Hippocampal formation (tissue), 2 donors: Measurements from ENCODE around the gene CHRNA4.

Experiments
- DNase-seq, 2 donors: peaks; one replicate each; lab custom pipeline; 2025; lab: John Stamatoyannopoulos, UW

The CHRNA4 gene

DNA sequence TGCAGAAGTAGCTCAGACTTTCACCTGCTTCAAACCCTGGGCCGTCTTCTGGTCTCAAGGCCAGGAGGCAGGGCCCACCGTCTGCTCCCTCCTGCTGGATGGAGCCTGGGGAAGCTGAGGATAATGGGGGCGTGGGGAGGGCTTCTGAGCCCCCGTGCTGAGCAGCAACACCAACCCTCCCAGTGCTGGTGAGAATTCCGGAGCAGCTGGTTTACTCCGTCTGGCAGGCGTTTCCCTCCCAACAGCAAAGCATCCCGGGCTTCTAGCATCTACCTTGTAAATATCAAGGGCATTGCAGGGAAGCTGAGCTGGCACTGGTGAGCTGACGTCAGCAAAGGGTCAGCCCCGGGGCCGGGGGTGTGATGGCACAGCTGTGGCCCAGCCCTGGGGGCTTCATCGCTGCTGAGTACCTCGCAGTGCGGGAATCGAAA is 16.8 kb upstream of the CHRNA4 start:
- DNase-seq, result no peak

DNA sequence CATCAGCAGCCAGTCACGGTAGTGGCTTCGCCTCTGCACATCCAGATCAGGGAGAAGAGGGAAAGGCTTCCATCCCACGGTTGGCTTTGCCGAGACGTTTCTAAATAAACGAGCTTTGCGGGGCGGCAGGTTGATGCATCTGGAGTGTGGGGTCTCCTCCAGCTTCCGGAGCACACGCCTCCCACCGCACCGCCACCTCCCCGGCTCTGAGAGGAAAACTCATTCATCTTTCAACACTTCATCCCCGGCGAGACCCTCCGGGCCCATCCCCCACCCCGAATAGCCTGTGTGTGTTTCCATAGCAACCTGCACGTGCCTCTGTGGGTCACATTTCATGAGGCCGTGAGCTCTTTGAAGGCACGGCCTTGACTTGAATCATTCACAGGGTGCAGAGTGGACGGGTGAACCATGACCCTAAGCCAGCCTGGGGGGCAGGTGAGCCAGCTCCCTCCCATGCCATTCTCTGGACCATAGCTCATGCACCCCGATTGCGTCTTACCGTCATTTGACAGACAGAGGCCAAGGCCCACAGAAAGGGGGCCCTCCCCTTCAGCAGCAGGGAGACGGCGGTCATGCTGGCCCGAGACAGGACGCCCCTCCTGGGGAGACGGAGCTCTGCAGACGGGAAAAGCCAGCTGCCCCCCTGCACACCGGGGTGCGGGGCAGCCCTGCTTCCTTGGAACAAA is 16.2 kb upstream of the CHRNA4 start:
- DNase-seq, result no peak

DNA sequence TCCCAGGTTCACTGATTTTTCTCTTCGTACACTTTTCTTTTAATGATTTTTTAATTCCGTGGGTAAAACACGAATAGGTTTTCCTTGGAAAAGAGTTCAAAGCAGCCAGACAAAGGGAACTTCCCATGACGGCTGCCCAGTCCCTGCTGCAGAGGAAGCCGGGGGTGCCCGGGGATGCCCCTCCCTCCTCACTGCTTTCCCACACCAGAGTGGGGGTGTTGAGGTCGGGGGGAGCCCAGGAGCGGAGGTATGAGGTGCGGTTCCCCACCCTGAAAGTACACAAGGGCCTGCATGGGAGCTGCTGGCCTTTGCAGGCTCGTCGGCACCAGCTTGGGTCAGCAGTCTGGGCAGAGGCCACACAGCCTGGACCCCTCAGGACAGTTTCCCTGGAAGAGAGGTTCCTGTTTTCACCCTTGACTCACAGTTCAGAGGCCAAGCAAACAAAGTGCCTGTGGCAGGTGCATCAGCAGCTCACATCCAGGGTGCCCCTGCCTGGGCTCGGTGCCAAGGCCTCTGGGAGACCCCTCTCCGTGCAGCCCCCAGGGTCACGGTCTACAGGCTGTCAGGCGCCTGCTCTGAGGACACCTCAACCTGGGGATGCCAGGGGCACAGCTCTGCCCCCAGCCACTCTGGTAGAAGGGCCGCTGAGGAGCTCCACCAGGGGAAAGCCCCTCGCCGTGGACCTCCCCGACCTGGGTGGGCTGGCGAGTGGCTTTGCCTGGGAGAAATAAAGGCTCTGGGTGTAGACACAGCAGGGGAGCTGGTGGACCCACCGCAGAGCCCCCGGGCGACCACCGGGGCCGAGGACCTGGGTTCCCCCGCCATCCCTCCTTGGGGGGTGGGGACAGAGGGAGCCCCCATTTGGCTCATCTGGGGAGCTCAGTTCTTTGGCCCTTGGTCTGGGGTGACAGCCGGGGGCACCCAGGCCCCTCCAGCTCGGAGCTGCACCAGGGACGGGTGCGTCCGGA is 15.4 kb upstream of the CHRNA4 start:
- DNase-seq, result no peak

DNA sequence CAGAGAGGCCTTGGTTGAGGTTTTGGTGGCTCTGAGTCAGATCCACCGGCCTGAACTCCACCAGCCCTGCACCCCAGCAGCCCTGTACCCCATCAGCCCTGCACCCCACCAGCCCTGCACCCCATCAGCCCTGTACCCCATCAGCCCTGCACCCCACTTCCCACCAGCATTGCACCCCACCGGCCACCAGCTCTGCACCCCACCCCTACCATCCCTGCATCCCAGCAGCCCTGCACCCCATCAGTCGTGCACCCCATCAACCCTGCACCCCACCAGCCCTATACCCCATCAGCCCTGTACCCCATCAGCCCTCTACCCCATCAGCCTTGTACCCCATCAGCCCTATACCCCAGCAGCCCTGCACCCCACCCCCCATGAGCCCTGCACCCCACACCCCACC is 14.3 kb upstream of the CHRNA4 start:
- no peak for DNase-seq

DNA sequence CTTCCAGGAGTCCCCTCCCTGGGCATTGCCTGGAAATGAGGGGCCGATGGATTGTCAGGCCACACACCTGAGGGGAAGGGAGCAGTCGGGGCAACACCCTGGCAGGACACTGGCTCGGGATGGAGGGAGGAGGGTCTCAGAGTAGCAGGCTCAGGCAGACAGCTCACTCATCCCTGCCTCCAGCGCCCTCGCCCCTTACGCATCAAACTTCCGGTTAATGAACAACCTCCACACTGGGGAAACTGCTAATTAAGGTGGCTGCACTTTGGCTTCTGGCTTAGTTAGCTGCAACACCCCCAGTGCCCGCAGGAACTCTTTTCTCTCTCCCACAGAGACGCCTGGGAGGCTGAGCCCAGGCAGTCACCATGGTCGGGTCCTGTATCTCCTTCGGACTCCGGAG is 13.4 kb upstream of the CHRNA4 start:
- no peak for DNase-seq

DNA sequence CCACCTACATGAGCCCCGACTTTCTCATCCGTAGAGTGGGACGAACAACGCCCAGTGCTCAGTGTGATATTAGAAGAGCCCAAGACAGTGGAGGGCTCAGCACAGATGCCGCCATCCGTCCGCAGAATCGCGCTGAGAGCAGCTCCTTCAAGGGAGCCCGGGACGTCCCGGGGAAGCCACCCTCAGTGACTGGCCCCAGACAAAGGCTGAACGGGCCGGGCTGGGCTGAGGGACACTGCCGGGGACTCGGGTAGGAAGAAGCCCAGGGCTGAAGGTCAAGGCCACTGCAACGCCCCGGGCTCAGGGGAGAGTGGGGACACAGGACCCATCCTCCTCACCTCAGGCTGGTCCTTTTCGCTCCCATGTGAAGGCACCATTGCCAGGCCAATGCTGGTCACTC is 12.8 kb upstream of the CHRNA4 start:
- DNase-seq, result no peak

DNA sequence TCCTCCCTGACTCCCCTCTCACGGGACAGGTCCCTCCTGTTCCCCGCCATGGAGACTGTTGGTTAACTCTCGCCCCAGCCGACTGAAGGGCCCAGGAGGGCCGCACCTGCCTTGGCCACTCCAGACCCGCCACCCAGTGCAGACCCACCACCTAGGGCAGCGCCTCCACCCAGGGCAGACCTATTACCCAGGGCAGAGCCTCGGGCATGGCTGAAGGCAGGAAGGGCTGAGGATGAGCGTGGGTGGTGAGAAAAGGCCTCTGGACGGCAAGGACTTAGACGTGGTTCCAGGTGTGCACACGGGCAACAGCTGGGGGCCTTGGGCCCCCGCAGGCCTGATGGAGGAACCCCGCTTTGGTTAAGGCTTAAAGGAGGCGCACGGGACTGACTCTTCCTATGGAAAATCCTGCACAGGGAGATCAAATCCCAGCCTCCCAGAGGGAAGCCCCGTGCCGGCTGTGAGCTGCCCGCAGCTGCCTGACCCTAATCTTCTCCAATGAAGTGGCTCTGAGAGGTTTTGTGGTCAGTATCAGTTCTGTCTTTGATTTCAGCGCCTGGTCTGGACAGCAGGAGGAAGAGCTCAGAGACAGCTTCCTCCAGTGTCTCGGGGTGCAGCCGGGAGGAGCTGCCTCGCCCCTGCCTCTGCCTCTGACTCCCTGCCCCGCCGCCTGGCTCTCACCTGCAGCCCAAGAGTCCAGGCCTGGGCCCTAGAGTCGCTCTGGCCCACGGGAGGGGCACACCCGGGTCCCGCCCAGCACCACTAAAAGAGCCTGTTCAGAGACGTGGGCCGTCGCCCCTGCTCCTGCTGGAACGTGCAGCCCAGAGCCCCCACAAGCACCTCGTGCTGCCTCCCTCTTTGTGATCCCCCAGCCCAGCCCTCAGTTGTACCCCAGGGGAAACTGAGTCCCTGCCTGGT is 12.1 kb upstream of the CHRNA4 start:
- DNase-seq, result no peak

DNA sequence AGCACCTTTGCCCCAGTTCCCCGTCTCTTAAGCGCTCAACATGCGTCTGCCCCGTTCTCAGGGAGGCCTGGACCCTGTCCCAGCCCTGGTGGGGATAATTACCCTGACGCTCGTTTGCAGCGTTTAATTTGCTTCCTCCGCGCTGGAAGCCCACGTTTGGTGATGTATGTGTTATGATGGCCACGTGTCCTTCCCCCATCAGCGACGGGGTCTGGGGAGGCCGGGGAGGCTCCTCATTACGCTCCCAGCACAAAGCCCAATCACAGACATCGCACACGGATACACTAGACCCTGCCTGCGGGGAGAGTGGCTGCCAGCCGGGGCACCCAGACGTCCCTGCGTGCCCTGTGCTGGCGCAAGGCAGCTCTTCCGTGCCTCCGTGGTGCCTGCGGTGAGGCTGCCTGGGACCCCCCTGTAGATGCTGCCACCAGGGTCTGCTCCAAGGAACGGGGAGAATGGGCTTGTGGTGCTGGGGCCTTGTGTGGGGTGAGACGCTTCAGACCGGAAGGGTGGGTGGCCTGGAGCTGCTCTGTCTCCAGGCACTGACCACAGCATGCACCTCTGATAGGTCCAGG is 10.2 kb upstream of the CHRNA4 start:
- no peak for DNase-seq

DNA sequence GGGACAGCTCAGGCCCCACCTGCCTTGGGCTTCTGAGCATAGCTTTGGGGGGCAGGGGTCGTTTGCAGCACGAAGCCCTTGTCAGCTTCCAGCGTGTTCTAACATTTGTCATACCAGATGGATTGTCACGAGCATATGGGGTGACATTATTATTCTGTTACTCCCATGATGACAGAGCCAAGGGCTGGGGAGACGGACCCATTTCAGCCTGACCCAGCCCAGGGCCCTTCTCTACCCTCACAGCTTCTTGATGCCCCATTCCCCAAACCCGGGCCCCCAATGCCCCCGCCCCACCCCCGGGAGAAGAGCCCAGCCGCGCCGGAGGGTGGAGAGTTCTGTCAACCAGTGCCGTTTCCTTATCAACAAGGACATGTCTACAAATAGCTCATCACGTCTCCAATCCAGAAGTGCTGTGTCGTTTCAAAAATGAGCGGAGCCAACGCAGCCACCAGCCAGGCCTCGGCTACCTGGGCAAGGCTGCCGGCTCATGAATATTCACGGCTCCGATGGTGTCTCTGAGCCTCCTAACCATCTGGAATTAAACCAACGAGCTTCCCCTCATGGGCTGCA is 9.6 kb upstream of the CHRNA4 start:
- DNase-seq, result no peak

DNA sequence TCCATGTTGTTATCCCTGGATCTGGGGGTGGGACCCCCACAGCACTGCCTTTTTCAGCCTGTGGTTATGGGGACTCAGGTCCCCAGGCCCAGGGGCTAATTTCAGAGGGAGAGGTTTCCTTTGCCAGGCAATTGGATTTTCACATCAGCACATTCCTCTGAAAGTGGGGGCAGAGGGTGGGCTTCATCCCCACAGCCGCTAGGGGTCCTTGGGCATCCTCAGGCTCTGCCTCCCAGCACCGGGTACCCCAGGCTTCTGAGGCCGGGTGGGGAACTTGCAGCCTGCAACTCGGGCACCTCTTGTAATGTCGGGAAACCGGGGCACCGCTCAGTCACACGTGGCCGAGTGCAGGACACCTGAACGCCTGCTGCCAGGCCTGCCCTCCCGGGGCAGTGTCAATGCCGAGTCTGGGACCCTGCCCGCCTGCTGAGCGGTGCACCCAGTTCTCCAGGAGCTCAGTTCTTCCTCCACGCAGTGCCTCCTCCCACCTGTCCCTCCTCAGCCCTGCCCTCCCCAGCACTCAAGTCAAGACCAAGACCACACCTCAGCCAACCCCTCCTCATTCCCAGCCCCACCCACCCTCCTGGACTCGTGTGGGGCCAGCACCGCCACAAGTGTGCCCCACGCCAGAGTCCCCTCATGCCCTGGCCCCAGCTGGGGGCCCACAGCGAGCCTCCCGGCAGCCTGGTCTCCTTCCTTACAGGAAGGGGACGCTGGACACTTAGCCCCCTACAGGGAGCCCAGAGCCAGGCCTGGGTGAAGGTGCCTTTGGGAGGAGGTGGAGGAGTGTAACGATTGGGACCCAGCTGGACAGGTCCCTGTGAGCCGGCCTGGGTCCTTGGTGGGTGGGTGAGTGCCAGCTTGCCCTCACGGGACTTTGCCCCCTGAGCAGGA is 8.8 kb upstream of the CHRNA4 start:
- no peak for DNase-seq

DNA sequence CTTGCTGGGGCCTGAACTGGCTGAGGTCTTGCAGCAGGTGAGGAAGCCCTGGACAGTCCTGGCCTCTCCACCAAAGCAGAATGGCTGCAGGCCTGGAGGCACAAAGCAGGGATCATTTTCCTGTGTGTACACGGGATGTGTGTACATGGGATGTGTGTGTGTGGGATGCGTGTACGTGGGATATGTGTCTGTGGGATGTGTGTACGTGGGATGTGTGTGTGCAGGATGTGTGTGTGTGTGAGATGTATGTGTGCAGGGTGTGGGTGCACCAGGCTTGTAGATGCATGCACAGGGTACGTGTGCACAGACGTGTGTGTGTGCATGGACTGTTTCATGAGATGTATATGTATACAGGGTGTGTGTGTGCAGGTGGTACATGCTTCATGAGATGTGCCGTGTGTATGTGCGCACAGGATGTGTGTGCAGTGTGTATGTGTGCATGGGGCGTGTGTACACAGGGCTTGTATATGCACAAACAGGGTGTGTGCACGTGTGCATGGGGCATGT is 7.9 kb upstream of the CHRNA4 start:
- no peak for DNase-seq

DNA sequence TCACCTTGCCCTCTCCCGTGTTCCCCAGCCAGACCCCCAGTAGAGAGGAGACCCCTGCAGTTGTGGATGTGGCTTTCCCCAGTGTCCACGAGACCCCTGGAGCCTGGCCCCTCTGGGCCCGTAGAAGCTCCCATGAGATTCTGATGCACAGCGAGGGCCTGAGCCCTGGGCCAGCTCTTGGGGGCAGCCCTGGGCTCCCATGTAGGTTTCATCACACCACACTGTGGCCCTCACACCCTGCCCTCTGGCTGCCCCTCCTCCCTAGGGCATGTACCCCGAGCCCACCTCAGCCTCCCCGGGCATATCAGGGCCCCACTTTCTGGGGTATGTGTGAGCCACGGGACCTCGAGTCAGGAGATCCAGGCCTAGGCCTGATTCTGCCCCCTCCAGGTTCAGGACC is 7.0 kb upstream of the CHRNA4 start:
- no peak for DNase-seq

DNA sequence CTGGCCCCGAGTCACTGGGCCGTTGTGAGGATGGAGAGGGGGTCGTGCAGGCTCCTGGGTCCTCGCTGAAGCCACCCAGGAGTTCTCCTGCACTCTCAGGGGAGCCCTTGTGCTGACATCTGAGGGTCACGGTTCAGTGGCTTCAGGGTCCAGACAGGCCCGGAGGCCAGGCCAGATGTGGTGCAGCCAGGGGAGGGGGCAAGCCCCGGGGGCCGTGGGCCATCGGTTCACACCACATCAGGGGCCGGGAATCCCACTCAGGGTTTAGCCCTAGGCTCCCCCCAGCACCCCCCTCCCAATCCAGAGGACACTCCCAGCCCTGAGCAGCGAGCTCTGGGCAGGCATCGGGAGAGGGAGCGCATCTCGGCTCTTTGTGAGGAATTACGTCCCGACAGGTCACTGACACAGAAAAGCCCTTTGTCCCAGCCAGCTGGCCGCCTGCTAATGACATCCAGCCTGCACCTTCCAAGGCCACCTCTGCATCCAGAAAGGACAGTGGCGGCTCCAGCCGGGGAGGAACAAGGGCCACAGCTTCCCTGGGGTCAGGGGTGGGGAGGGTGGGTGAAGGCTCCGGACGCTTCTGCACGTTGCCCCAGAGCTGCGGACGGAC is 6.4 kb upstream of the CHRNA4 start:
- DNase-seq, result no peak

DNA sequence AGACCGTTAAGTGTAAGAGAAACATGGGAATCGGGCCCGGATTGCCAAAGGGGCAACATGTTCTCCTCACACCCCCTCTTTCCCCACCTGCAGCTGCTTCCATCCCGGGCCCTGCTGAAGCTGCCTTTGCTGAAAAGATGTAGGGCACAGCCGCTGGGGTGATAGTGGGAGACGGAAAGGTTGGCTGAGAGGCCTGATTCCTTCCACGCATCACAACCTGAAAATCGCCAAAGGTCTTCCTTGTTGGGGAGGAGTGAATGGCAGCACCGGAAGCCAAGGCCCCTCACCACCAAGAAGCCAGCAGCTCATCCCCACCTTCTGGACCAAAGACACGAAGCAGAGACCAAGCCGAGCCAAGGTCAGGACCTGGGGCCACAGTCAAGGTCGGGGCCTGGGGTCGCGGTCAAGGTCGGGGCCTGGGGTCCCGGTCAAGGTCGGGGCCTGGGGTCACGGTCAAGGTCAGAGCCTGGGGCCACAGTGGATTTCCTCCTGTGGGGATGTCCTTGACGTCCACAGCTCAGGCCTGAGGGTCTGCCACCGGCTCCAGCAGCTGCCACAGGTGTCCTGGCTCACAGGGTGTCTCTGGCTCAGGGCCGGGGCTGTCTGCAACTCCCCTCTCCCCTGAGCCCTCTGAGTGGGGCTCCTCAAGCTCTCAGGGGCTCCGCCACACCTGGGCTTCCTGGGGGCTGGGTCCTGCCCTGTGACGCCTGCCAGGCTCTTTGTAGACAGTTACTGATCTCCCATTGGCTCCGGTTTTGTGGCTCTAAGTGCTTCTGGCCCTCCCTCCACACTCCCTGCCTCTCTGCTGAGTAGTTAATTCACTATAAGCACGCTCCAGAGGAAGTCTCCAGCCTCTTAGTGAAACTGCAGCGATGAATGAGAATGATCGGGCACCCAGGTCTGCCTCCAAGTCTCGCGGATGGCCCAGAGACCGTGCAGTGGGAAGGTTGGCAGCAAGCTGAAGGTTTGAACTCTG is 5.5 kb upstream of the CHRNA4 start:
- DNase-seq, result no peak

DNA sequence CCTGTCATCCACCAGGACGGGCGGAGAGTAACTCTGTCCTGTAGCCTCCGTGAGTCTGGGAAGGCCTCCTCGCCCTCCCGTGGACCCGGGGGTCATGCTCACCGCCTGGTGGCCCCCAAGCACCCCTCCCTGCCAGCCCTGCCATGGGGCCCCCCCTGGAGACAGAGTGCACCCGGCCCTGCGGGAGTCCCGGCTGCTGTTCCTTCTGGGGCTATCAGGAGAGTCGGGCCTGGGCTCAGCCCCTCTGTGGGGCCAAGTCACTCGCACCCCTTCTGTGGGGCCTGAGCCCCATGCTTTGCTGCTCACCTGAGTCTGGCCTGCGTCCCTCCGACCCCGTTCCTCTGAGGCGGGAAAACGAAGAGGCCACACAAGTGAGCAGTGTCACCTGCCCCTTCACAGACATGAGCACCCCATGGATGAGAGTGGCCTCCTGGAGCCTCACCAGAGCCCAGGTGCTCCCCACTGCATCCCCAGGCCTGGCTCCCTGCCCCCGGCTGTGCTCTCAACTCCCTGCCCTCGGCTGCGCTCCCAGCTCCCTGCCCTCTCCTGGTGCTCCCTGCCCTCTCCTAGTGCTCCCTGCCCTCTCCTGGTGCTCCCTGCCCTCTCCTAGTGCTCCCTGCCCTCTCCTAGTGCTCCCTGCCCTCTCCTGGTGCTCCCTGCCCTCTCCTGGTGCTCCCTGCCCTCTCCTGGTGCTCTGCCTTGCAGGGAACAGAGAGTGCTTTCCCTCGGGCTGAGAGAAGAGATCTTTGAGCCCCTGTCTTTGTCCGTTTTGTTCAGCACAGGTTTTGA is 4.6 kb upstream of the CHRNA4 start:
- DNase-seq, result no peak

DNA sequence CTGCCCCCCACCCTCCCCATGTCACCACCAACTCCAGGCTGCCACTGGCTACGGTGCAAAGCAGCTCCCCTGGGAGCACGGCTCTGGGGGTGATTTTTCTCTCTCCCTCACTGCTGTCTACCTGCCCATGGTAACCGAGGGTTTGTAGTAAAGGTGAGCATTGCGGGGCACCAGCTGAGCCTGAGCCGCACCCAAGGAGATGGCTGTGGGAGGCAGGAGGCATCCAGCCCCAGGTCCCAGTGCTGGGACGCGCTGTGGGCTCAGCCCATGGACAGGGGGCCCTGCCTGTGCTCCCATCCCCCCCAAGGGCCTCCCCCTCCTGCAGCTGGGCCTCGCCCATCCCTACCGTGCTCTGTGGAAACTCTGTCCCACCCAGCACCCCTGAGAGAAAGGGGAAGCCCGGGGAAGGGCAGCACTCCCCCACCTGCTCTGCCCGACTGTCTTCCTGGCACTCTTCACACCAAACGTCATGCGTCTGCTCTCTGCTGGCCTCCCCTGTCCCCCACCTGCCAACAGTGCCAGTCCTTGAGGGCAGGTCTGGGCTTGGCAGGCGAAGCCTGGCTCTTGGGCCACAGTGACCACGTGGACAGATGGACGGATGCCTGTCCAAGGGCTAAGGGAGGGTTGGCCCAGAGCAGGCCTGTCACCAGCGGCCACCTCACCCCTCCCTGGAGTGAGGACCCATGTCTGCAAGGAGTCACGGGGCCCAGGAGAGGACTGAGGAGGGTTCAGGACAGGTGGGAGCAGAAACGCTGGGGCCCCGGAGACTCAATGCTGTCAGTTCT is 3.8 kb upstream of the CHRNA4 start:
- no peak for DNase-seq

DNA sequence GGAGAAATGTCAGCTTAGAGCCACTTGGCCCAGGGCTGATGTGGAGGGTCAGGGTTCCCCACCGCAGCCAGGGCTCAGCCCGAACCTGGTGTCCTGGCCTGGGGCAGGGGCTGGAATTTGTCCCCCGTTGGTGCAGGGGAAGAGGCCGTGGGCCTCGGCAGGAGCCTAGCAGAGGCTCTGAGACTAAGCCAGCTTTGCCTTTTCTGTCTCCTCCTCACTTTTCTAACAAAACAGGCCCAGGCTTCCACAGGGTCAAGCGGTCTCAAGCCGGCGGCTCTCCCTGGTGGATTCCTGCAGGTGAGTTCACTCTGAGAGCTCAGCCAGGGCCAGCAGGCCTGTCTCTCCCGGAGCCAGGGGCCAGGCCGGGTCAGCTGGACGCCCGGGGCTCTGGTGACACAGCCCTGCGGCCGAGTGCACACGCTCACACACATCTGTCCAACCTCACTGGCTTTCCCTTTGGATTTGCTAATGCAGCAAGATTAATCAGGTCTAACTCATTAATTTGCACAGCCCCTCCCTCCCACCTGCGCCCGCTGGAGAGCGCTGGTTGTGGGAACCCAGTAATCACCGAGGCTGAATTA is 2.9 kb upstream of the CHRNA4 start:
- no peak for DNase-seq
